T-helper 17 cell (primary cell): Measurements from ENCODE around the gene FABP7. TPM values are rescaled to one million over a fixed set of nuclear protein-coding genes. Genes with fewer than 3 reads are reported as not detected.
"Not testable (repeated sequence)": the region's sequence is repeated elsewhere in the genome, so short reads cannot be mapped to it uniquely, and the experiment has no call there.

Experiments used
- ATAC-seq: fragments of 150-1000 bp; cut with Tn5 transposase; 2 replicates; pipeline ENCODE4 v1.10.0; 2021; ENCODE audit warnings: mild to moderate bottlenecking, moderate library complexity
- DNase-seq, 3 donors: peaks; one replicate each; pipeline versions ENCODE4 v3.0.0 to v3.0.0-alpha.2; 2020 to 2021
- H3K9me3 ChIP-seq: one replicate; pipeline ENCODE4 v1.7.0; 2013; ENCODE audit warnings: low read length, mild to moderate bottlenecking; ENCODE audit not compliant: control insufficient read depth, poor library complexity, severe bottlenecking
- H3K27ac Mint-ChIP-seq: one replicate; pipeline ENCODE4 v1.8.0; 2022; ENCODE audit warnings: mild to moderate bottlenecking, moderate library complexity, mixed read lengths
- H3K27me3 Mint-ChIP-seq: one replicate; pipeline ENCODE4 v1.8.0; 2022; ENCODE audit warnings: mixed read lengths
- H3K36me3 Mint-ChIP-seq: one replicate; pipeline ENCODE4 v1.8.0; 2022; ENCODE audit warnings: low read depth, mixed read lengths
- H3K4me1 Mint-ChIP-seq: one replicate; pipeline ENCODE4 v1.8.0; 2022; ENCODE audit warnings: mild to moderate bottlenecking, mixed read lengths
- H3K4me3 Mint-ChIP-seq: one replicate; pipeline ENCODE4 v1.8.0; 2022; ENCODE audit warnings: mild to moderate bottlenecking, moderate library complexity, mixed read lengths
- total RNA-seq, 4 donors: library from RNA in 2 of 4; stranded (reverse) in 2 of 4; gene quantifications; one replicate each; pipeline ENCODE4 v1.2.3 and lab custom pipeline; 2022 to 2026

FABP7 gene
- not detected for total RNA-seq
- 0 reads per million in 2 donors for total RNA-seq (lab: John Stamatoyannopoulos, UW)

- no peak within 1 kb of the TSS for H3K4me3 Mint-ChIP-seq
- peaks cover 23% of the 10 kb centered on the region for H3K27me3 Mint-ChIP-seq
- no peaks in the 10 kb centered on the region for H3K36me3 Mint-ChIP-seq
- H3K27ac Mint-ChIP-seq: no peak within 1 kb of the TSS
- no peaks in the 10 kb centered on the region for H3K4me1 Mint-ChIP-seq
- ATAC-seq (no peak), DNase-seq (no peak)
- no peaks in the 10 kb centered on the region for H3K9me3 ChIP-seq
These were observed at the start of gene FABP7 for GRCh38 chr6:122779667-122780066. Gene FABP7 (plus strand): TSS chr6:122779716. CDS start chr6:122779795, 79 bp downstream.

DNA sequence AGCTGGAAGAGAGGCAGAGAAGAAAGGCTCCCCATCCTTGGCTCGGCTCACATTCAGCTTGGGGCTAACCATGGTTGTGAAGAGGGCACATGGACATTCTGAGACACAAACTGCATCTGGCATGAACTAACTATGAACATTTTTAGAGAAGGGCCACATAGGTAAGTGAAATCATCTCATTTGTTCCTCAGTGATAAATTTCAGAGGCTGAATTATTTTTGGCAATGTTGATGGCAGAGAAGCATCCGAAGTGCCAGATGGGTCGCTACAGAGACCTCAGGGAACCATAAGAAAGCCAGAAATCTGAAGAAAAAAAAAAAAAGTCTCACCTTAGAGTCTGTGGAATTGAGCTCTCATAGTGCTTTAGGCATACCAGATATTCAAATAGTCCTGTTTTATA, 49.2 kb upstream of the FABP7 start:
- no peaks in the 10 kb centered on the region for H3K9me3 ChIP-seq
- Mint-ChIP-seq H3K27me3 (peaks cover 21% of the 10 kb centered on the region), H3K4me3 (no peak overlapping the region), H3K36me3 (no peaks in the 10 kb centered on the region), H3K27ac (no peak overlapping the region), H3K4me1 (no peaks in the 10 kb centered on the region)
- no peak for ATAC-seq
- no peak for DNase-seq

DNA sequence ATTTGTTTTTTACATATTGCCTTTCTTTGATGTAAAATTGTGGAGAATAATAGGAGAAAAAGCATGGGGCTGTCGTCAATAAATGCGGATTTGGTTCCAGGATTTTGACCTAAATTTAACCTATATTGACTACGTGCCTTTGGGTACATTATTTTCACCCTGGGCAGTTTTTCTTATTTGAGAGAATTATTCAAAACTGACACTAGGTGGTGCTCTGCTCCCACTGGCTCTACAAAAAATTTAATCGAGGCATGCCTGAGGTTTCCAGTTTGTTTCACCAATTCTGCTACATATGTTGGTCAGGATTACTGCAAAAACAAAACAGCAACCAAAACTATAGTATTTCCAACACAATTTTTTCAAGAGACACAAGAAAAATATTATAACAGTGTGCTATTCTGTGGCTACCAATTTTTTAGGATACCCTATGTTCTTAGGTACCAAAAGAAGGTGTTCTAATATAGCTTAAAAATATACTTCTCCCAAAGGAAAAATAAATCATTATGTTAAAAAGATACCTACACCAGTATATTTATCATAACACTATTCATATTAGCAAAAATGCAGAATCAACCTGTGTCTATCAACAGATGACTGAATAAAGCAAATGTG, 48.6 kb upstream of the FABP7 start:
- Mint-ChIP-seq H3K36me3 (no peaks in the 10 kb centered on the region), H3K27me3 (peaks cover 21% of the 10 kb centered on the region), H3K27ac (no peak overlapping the region), H3K4me1 (no peaks in the 10 kb centered on the region), H3K4me3 (no peak overlapping the region)
- DNase-seq (no peak), ATAC-seq (no peak)
- H3K9me3 ChIP-seq: no peaks in the 10 kb centered on the region

DNA sequence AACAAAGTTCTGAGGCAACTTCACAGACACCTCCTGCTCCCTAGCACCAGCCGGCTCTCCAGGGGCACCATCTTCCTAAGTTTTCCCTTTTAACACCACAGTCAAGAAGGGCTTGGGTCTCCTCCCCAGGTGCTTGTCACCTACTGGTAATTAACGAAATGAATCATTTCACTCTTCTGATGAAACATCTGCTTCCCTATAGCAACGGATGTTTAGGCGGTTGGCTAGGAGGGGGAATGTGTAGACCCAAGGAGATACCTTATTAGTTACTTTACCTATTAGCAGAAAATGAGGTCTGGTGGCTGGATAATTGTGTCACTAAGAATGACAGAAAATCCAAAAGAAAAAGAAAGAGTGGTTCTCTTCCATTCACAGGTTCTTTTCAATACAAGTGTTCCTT, 46.3 kb upstream of the FABP7 start:
- peaks cover 17% of the 10 kb centered on the region for H3K27me3 Mint-ChIP-seq
- H3K4me1 Mint-ChIP-seq: no peaks in the 10 kb centered on the region
- no peaks in the 10 kb centered on the region for H3K9me3 ChIP-seq
- H3K36me3 Mint-ChIP-seq: no peaks in the 10 kb centered on the region
- ATAC-seq (no peak), DNase-seq (no peak)
- H3K27ac Mint-ChIP-seq: no peak overlapping the region
- no peak overlapping the region for H3K4me3 Mint-ChIP-seq

- no peak overlapping the region for H3K27ac Mint-ChIP-seq
- H3K9me3 ChIP-seq: no peaks in the 10 kb centered on the region
- ATAC-seq (no peak), DNase-seq (no peak)
- no peak overlapping the region for H3K4me3 Mint-ChIP-seq
- H3K4me1 Mint-ChIP-seq: no peaks in the 10 kb centered on the region
- H3K27me3 Mint-ChIP-seq: peaks cover 17% of the 10 kb centered on the region
- no peaks in the 10 kb centered on the region for H3K36me3 Mint-ChIP-seq
These were observed 44.8 kb upstream of the FABP7 start for GRCh38 chr6:122734529-122735395.

DNA sequence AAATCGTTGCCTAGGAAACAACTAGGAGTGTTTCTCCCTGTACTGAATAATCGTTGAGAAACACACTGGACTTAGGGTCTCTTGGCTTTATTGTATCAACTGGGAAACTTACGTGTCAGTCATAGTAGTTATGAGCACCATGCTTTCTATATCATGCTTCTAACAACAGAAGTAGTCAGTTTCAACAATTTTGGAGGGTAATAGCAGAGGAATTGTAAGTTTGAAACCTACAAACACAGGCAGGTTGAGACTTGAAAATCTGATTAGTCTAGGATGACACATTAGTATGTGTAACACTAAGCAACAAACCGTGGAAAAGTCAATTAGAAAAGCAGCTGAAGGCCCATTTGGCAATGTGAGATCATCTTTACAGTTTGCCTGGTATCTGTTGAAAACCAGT, 43.9 kb upstream of the FABP7 start:
- Mint-ChIP-seq H3K36me3 (no peaks in the 10 kb centered on the region), H3K27ac (no peak overlapping the region)
- DNase-seq: no peak

DNA sequence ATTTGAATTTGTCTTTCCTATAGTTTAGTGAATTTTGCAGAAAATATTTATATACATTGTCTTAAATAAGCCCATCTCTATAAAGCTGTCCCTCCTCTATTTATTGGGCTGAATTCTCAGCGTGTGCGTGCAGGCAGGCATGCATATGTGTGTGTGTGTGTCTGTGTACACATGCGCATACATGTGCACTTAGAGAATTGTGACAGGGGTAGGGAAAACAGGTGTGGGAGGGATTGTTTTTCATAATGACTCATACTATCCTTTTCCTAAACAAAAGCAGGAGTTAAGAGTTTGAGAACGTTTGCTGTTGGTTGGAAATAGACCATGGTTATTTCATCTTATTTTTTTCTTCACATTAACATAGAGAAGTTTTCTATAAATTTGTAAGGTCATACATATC, 43.4 kb upstream of the FABP7 start:
- Mint-ChIP-seq H3K36me3 (no peaks in the 10 kb centered on the region), H3K27me3 (peaks cover 11% of the 10 kb centered on the region), H3K27ac (no peak overlapping the region), H3K4me1 (no peaks in the 10 kb centered on the region), H3K4me3 (no peak overlapping the region)
- DNase-seq: no peak
- no peak for ATAC-seq
- H3K9me3 ChIP-seq: no peaks in the 10 kb centered on the region

More for the DNA sequence above, 43.9 kb upstream of the FABP7 start:
- Mint-ChIP-seq H3K4me3 (no peak overlapping the region), H3K27me3 (peaks cover 11% of the 10 kb centered on the region), H3K4me1 (no peaks in the 10 kb centered on the region)
- ATAC-seq: no peak
- no peaks in the 10 kb centered on the region for H3K9me3 ChIP-seq

DNA sequence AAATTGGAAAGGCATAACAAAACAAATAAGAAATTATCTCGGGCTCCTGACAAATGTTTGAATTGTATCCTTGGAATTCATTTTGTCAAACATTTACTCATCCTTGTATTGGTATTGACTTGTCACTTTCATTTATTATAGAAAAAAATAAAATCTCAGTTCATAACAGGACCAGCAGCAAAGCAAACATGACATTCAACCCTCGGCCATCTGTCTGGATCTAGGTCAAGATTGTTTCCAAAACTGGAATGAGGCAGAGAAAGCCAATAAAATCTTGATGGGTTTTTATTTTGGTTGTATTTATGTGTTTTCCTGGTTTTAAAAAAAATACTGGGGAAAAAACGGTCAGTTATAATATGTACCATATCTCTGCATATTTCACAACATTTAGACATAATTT, 42.9 kb upstream of the FABP7 start:
- DNase-seq (no peak), ATAC-seq (no peak)
- H3K36me3 Mint-ChIP-seq: no peaks in the 10 kb centered on the region
- H3K27me3 Mint-ChIP-seq: peaks cover 11% of the 10 kb centered on the region
- H3K9me3 ChIP-seq: no peaks in the 10 kb centered on the region
- H3K4me3 Mint-ChIP-seq: no peak overlapping the region
- no peak overlapping the region for H3K27ac Mint-ChIP-seq
- no peaks in the 10 kb centered on the region for H3K4me1 Mint-ChIP-seq

DNA sequence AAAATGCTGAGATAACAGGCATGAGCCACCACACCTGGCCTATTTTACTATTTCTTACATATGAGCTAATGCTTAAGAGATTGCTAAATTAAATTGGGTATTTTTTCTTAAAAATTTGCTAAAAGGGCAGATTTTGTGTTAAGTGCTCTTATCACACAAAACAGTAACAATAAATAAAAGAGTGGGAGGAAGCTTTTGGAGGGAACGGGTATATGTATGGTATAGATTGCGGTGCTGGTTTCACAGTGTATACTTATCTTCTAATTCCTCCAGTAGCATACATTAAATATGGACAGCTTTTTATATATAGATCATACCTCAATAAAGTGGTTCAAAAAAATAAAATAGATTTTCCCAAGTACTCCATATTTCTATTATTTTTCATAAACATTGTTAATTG, 39.4 kb upstream of the FABP7 start:
- Mint-ChIP-seq H3K27me3 (peaks cover 2% of the 10 kb centered on the region), H3K4me3 (no peak overlapping the region), H3K4me1 (no peaks in the 10 kb centered on the region), H3K27ac (no peak overlapping the region), H3K36me3 (no peaks in the 10 kb centered on the region)
- H3K9me3 ChIP-seq: no peaks in the 10 kb centered on the region
- ATAC-seq: no peak
- no peak for DNase-seq

- DNase-seq: no peak
- H3K27me3 Mint-ChIP-seq: no peaks in the 10 kb centered on the region
- no peak overlapping the region for H3K27ac Mint-ChIP-seq
- ATAC-seq: no peak
- no peak overlapping the region for H3K4me3 Mint-ChIP-seq
- H3K36me3 Mint-ChIP-seq: no peaks in the 10 kb centered on the region
- no peaks in the 10 kb centered on the region for H3K4me1 Mint-ChIP-seq
- H3K9me3 ChIP-seq: no peaks in the 10 kb centered on the region
These were observed 38.6 kb upstream of the FABP7 start for GRCh38 chr6:122740936-122741335.

DNA sequence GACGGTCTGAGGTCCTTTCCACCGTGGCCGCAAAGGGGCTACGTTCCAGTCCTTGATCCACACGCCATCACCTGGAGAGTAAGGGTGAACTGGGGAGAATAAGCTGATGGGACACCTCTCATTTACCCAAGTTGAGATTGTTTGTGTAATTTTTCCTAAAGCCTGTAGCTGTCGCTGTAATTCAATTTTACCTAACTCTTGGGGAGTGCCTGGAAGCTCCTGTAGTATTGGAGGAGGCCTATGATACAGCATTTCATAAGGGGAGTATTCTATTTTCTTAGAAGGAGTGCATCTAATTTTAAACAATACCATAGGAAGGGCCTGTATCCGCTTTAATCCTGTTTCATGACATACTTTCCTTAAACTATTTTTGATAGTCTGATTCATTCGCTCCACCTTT, 35.3 kb upstream of the FABP7 start:
- not testable (repeated sequence) for DNase-seq, H3K27me3 Mint-ChIP-seq, H3K4me3 Mint-ChIP-seq, H3K4me1 Mint-ChIP-seq, H3K36me3 Mint-ChIP-seq, H3K9me3 ChIP-seq, ATAC-seq, H3K27ac Mint-ChIP-seq

DNA sequence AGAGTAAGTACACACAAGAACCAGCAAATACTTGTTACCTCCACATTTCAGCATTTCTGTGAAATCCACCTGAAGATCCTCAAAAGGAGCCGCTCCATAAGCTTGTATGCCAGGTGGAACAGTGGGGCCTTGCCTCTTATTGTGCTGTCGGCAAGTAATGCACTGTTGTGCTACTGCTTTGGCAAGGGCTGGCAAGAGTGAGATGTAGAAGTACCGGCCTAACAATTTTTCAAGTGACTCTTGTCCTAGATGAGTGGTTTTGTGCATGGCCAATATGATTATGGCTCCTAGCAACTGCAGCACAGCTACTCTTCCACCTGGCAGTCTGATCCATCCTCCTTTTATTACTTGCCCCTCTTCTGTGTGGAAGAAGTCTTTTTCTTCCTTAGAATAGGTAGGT, 34.7 kb upstream of the FABP7 start:
- ATAC-seq, H3K4me1 Mint-ChIP-seq, H3K4me3 Mint-ChIP-seq, H3K36me3 Mint-ChIP-seq, DNase-seq, H3K27ac Mint-ChIP-seq, H3K9me3 ChIP-seq, H3K27me3 Mint-ChIP-seq: not testable (repeated sequence)

GRCh38 chr6:122746688-122747087, 32.8 kb upstream of the FABP7 start:
- no peaks in the 10 kb centered on the region for H3K36me3 Mint-ChIP-seq
- ATAC-seq (no peak), DNase-seq (no peak)

DNA sequence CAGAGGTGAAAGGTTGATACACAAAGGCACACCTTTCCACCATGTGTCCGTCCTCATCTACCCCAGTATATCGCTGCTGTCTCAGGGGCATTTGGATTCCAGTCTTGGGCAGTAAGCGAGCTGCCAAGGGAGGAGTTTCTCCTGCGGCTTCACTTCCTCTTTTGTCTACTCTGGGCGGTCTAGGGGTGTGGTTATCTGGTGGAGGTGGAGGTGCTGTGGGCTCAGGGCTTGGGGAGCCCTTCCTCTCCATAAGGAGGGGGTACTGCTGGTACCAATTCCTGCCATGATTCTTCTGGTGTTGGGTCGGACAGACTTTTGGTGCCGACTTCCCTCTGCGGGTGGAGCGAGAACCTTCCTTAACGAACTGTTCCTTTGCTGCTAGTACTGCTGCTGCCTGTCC, 31.9 kb upstream of the FABP7 start:
- no peaks in the 10 kb centered on the region for H3K27me3 Mint-ChIP-seq
- H3K9me3 ChIP-seq: no peaks in the 10 kb centered on the region
- H3K27ac Mint-ChIP-seq: no peak overlapping the region
- H3K36me3 Mint-ChIP-seq: no peaks in the 10 kb centered on the region
- ATAC-seq: no peak
- H3K4me1 Mint-ChIP-seq: peaks cover 7% of the 10 kb centered on the region
- no peak overlapping the region for H3K4me3 Mint-ChIP-seq
- DNase-seq: no peak

More at GRCh38 chr6:122746688-122747087, 32.8 kb upstream of the FABP7 start:
- no peaks in the 10 kb centered on the region for H3K27me3 Mint-ChIP-seq
- H3K4me3 Mint-ChIP-seq: no peak overlapping the region
- no peaks in the 10 kb centered on the region for H3K9me3 ChIP-seq
- H3K4me1 Mint-ChIP-seq: peaks cover 6% of the 10 kb centered on the region
- H3K27ac Mint-ChIP-seq: no peak overlapping the region
